ENCODE measurements around the gene INTS1.

GRCh38 chr7:1546909-1547776 lies 43.0 kb upstream of the INTS1 start:
- TF ChIP-seq, protein P1, sequence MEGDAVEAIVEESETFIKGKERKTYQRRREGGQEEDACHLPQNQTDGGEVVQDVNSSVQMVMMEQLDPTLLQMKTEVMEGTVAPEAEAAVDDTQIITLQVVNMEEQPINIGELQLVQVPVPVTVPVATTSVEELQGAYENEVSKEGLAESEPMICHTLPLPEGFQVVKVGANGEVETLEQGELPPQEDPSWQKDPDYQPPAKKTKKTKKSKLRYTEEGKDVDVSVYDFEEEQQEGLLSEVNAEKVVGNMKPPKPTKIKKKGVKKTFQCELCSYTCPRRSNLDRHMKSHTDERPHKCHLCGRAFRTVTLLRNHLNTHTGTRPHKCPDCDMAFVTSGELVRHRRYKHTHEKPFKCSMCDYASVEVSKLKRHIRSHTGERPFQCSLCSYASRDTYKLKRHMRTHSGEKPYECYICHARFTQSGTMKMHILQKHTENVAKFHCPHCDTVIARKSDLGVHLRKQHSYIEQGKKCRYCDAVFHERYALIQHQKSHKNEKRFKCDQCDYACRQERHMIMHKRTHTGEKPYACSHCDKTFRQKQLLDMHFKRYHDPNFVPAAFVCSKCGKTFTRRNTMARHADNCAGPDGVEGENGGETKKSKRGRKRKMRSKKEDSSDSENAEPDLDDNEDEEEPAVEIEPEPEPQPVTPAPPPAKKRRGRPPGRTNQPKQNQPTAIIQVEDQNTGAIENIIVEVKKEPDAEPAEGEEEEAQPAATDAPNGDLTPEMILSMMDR (IDR thresholded peaks at IDR 0.05), result no peak
- no peak for TF ChIP-seq POLR2A (IDR thresholded peaks at IDR 0.05)
